GM19463 (cell line): ENCODE data around the gene STARD8.
"Not testable (repeated sequence)": the region's sequence is repeated elsewhere in the genome, so short reads cannot be mapped to it uniquely, and the experiment has no call there.

Experiments used
- ATAC-seq: cut with Tn5 transposase; IDR thresholded peaks from one replicate; pipeline ENCODE4 v1.9.1; 2021; ENCODE audit warnings: mild to moderate bottlenecking, moderate library complexity; ENCODE audit not compliant: unreplicated experiment

STARD8 gene, protein sequence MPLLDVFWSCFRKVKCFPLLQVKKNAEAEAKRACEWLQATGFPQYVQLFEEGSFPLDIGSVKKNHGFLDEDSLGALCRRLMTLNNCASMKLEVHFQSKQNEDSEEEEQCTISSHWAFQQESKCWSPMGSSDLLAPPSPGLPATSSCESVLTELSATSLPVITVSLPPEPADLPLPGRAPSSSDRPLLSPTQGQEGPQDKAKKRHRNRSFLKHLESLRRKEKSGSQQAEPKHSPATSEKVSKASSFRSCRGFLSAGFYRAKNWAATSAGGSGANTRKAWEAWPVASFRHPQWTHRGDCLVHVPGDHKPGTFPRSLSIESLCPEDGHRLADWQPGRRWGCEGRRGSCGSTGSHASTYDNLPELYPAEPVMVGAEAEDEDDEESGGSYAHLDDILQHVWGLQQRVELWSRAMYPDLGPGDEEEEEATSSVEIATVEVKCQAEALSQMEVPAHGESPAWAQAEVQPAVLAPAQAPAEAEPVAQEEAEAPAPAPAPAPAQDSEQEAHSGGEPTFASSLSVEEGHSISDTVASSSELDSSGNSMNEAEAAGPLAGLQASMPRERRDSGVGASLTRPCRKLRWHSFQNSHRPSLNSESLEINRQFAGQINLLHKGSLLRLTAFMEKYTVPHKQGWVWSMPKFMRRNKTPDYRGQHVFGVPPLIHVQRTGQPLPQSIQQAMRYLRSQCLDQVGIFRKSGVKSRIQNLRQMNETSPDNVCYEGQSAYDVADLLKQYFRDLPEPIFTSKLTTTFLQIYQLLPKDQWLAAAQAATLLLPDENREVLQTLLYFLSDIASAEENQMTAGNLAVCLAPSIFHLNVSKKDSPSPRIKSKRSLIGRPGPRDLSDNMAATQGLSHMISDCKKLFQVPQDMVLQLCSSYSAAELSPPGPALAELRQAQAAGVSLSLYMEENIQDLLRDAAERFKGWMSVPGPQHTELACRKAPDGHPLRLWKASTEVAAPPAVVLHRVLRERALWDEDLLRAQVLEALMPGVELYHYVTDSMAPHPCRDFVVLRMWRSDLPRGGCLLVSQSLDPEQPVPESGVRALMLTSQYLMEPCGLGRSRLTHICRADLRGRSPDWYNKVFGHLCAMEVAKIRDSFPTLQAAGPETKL

DNA sequence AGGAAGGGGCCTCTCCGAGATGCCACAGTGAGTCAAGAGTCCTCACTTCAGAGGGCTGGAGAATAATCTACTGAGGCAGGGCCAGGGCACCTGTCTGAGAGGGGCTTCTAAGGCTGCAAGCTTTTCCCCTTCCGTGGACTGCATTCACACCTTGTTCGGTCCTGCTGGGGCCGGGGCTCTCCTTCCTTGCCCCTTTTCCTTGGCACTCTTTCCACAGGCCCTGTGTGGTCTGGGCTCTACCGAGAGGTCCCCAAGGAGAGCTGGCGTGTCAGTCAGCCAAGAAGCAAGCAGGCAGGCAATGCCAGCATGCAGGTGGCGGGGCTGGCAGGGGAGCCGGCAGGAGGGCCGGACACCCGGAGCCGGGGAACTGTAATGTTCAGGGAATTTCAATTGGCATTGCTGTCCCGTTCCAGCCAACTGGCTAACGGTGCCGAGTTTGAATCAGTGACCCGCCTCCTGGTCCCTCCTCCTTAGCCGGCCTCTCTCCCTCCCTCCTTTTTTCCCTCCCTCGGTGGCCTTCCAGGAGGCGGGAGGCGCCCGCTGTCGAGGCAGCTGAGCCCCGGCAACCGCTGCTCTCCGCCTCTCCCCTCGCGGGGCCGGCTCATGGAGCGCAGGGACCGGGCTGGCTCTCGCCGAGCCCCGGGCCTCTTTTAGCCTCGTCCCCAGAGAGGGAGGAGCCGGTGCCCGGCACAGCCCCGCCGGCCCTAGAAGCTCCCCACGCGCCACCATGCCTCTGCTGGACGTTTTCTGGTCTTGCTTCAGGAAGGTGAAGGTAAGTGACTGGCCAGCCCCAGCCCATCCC is at the start of gene STARD8:
Gene STARD8 (plus strand): TSS at position 511 of the 802 bp plus-strand sequence. CDS start 217 bp downstream, at position 728.
- ATAC-seq = no peak

DNA sequence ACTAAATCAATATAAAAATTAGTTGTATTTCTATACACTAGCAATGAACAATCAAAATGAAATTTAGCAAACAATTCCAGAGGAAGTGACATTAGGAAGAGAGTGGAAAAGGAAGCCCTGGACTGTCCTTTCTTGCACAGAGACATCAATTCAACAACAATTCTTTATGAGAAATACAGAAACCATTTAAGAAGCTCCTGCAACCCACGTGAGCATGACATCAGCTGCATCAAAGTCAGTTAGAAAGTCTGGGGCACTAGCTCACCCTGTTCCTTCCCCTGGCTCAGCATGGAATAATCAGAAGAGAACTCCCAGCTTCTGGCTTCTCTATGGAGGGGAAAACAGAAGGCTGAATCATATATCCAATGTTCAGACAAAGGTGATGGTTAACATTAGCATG is 48.6 kb upstream of the STARD8 start:
- no peak for ATAC-seq

DNA sequence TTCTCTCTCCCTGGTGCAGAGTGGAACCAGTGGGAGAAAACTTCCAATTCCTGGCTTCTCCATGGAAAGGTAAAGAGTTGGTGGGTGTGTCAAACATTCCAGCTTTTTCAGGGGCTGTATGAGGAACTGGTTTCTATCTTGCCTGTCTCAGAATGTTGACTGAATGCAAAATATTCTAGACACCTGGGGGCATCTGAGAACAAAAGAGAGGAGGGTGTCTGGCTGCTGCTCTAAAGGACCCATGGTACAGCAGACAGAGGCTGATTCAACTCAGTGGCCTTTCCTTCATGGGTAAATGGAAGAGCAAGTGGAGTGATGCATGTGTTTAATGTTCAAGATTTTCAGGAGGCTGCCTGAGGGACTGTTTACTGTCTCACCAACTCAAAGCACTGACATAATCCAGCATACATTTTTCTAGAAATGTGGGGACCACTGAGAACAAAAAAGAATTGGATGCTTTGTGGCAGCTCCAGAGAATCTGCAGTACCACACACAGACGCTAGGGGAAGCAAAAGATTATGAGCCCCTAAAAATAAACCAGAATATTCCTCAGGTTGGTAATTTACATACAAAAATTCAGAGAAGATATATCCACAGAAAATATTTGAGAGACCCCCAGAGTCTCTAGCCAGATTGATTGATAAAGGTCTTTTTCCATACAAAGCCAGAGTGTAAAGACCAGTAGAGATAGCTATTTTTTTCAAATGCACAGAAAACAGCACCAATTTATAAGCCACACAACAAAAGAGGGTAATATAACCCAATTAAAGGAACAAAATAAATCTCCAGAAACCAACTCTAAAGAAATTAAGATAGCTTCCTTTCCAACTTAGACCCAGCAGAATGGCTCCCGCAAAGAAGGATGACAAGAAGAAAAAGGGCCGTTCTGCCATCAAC is 48.0 kb upstream of the STARD8 start:
- ATAC-seq = no peak

DNA sequence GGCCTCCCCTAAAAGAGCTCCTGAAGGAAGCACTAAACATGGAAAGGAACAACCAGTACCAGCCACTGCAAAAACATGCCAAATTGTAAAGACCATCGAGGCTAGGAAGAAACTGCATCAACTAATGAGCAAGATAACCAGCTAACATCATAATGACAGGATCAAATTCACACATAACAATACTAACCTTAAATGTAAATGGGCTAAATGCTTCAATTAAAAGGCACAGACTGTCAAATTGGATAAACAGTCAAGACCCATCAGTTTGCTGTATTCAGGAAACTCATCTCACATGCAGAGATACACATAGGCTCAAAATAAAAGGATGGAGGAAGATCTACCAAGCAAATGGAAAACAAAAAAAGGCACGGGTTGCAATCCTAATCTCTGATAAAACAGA is 43.2 kb upstream of the STARD8 start:
- ATAC-seq = not testable (repeated sequence)

DNA sequence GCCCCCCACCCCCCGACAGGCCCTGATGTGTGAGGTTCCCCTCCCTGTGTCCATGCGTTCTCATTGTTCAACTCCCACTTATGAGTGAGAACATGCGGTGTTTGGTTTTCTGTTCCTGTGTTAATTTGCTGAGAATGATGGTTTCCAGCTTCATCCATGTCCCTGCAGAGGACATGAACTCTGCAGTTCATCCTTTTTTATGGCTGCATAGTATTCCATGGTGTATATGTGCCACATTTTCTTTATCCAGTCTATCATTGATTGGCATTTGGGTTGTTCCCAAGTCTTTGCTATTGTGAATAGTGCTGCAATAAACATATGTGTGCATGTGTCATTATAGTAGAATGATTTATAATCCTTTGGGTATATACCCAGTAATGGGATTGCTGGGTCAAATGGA is 32.7 kb upstream of the STARD8 start:
- ATAC-seq = not testable (repeated sequence)

DNA sequence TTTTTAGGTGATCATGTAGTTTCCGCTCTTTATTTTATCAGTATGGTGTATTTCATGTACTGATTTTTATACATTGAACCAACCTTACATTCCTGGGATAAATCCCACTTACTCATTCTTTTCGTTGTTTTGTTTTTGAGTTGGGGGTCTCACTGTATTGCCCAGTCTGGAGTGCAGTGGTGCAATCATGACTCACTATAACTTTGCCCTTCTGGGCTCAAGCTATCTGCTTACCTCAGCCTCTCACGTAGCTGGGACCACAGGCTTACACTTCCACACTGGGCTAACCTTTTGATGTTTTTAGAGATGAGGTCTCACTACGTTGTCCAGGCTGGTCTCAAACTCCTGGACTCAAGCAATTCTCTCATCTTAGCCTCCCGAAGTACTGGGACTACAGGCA is 19.5 kb upstream of the STARD8 start:
- ATAC-seq = no peak

DNA sequence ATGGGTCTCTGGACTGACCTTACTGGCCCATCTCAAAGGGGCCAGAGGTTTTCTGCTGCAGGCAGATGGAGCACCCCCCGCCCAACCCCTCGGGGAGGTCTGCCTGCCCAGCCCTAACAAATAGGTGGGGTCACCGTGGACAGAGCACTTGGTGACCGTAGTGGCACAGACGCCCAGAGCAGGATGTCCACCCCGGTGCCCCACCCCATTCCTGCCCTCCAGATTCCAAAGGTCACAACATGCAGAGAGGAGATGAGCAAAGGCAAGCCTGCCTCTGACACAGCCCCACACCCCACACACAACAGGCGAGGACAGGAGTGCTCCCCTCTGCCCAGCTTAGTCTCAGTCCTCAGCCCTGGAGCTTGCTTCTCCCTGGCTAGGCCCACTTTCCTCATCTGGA is 17.5 kb upstream of the STARD8 start:
- not testable (repeated sequence) for ATAC-seq

DNA sequence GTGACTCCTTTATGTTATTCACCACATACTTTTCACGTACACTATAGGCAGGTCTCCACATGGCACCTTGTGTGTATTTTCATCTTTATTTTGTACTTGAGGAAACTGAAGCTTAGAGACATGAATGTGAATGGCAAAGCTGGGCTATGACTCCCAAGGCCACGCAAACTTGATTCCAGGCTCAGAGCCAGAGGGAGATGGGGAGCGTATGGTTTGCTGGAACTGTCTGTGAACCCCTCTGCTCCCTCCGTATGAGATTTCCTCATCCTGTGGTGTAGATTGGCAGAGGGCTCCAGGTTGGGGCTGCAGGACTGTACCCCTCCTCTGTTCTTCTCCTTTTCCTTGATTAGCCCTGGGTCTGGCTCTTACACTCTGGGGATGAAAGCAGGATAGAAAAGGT is 16.1 kb upstream of the STARD8 start:
- no peak for ATAC-seq

DNA sequence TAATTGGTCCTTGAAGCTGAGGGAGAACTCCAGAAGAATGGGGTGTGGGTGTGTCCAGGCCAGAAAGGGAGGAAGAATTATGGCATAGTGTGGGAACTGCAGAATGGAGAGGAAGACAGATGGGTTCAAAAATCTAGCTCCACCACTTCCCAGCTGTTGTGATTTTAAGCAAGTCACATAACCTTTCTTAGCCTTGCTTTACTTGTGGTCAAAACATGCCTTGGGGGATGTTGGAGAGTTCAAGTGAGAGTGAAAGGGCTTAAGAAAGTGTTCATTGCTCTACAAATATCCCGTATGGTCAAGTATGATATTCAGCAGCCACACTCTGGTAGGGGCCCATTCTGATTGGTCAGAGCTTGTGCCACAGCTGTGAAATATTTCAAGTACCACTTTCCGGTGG is 15.0 kb upstream of the STARD8 start:
- no peak for ATAC-seq

DNA sequence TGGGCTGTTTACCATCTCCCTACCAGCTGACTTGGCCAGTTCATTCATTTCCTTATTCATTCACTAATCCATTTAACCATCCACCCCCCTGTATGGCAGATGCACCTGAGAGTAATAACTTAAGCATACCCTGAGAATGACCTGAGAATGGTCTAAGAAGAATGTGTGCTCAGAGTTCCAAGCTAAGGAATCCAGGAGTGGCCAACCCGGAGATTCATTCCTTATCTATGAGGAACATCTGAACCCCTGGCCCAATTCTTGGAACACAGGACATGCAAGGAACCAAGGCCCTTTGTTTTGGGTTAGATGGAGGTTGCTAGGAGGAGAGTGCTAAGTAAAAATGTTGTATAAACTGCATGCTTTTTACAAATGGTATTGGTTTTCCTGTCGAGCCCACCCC is 13.5 kb upstream of the STARD8 start:
- no peak for ATAC-seq

DNA sequence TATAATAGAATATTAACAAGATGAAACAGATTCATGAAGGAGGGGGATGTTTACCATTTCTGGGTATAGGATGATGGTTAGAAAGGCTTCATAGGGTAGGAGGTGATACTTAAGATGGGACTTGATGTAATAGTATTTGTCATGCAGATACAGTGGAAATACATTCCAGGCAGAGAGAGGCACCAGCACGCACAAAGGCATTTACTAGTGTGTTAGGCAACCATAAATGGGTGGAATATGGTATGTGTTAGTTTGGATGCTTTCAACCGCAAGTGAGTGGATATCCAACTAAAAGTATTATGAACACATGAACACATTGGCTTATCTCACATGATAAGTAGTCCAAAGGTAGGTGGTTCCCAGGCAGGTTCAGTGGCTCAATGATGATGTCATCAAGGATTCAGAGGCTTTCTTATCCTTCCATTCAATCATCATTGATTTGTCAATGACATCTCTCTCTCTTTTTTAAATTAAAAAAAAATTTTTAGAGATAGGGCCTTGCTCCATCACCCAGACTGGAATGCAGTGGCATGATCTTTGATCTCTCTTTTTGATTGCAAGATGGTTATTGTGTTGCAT is 12.7 kb upstream of the STARD8 start:
- no peak for ATAC-seq

DNA sequence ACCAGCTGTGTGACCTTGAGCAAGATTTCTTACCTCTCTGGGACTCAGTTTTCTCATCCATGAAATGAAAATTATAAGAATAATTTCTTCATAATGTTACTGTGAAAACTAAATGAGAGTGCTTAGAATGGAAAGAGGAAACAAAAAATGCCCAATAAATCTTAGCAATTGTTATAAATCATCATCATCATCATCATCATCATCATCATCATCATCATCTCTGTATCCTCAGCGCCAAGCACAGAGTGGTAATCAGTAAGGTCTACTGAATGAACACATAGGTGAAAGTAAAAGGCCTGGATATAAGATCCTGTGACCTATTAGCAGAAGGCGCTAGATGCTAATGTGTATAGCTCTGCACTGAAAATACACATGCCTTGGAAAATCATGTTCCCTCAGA is 6.8 kb upstream of the STARD8 start:
- ATAC-seq = no peak

DNA sequence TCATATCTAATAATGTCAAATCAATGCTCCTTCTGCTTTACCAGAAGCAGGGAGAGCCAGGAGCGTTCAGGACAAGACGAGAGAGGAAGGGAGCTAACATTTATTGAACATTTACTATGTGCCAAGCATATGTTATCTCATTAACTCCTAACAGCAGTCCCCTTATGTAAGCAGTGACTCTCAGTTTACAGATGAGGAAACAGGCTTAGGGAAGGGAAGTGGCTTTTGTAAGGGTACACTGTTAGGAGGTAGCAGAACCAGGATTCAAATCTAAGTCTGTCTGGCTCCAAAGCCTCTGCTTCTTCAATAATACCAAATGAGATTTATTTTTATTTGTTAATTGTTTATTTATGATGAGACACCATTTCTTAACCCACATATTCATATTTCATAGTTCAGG is 2.6 kb upstream of the STARD8 start:
- ATAC-seq = no peak

DNA sequence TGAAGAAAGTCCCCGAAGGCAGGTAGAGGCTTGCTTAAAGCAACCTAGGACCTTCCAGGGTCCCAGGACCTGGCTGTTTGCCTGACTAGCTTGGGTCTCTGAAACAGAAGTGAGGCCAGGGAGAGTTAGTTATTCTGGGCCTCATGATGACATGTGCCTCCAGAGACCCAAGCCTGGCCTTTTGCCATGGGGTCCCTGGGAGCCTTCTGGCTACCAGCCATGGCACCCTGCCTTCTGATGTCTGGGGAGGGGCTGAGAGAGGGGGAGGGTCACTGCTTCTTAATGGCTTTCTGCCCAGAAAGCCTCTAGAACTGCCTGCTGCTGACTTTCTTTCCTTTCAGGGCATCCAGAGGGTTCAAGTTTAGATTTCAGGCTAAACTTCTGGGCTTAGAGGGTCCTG is 1.0 kb upstream of the STARD8 start:
- ATAC-seq = no peak

DNA sequence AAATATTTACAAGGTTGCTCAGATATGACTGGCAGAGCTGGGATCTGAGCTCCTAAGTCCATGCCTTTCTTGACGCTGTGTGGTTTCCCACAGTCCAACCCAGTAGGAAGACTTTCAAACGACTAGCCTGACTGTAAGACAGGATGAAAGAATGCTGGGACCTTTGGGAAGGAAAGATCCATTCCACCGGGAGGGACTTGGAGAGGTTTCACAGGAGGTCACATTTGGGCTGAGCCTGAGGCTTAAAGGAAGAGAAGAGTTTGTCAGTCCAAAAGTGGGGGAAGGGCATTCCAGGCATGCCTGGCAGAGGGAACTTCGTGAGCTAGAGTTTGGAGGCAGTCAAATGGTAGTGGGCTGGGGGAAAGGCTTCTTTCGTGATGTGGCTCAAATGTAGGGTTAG is 1.5 kb downstream of the STARD8 start:
- ATAC-seq = no peak

DNA sequence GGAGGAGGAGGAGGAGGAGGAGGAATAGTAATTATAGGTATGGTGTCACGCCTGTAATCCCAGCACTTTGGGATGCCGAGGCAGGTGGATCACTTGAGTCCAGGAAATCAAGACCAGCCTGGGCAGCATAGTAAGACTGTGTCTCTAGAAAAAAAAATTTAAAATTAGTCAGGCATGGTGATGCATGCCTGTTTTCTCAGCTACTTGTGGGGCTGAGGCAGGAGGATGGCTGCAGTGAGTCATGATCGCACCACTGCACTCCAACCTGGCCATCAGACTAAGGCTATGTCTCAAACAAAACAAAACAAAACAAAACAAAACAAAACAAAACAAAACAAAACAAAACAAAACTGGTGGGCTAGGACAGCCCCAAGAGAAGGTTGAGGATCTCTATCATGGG is 3.0 kb downstream of the STARD8 start:
- ATAC-seq = no peak

DNA sequence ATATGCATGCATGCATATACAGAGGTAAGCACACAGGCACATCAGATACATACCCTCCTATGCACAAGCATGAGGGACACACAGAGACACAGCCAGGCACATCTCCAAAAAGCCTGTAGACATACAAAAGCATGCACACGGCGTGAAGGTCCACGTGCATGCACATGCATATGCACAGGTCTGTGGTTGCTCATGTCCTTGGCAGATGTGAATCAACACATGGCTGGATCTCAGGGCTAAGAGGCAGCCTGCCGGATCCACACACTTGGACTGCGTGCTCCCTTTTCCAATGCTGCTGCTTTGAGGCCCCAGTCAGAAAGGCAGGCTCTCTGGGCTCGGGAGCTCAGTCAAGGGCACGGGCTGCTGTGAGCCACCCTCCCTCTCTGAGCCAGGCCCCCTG is 3.6 kb downstream of the STARD8 start:
- no peak for ATAC-seq

DNA sequence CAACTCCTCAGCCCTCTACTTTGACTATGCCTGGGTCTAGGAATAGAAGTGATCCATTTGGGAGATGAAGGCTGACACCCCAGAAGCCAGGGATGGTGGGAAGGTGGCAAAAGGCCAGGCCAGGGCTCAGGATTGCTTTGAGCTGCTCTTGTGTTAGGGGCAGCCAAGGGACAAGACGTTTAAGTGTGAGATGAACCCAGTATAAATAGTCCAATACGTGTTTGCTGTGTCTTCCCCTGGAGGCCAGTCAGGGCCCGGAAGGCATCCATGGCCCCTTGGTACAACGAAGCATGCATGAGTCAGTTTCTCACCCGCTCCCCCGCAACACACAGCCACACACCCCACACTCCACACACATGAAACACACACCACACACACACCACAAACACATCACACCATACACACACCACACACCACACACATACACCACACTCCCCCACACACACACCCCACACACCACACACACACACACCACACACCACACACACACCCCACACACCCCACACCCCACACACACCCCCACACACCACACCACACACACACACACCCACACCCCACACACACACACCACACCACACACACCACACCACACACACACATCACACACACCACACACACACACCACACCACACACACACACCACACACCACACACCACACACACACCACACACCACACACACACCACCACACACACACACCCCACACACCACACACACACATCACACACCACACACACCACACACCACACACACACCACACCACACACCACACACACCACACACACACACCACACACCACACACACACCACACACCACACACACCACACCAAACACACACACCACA is 5.1 kb downstream of the STARD8 start:
- no peak for ATAC-seq

DNA sequence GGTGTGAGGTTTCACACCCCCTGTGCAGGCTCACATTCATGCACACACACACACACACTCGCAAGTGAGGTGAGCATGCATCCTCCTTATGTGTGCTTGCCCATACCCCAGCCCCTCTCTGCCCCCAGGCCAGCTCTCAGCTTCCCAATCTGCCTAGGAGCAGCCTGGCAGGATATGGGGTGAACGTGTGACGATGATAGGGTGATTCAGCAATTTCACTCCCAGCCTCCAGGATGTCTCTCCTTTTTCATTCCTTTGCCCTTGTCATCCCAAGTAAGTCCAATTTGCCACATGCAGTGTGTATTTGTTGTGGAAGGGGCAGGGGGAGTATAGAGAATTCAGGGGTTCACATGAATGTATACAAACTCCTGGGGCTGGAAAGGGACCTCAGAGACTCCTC is 7.2 kb downstream of the STARD8 start:
- ATAC-seq = no peak
